GM12873 (cell line): ENCODE results near the gene FAM110C.

Source experiments
- TF ChIP-seq, protein P1 (sequence below): IDR thresholded peaks from 2 replicates; pipeline ENCODE4 v1.5.1; 2012; ENCODE audit warnings: low read depth, mild to moderate bottlenecking, moderate library complexity, low read length, control low read depth; ENCODE audit not compliant: insufficient read depth; ENCODE audit errors: missing control alignments

FAM110C gene

DNA sequence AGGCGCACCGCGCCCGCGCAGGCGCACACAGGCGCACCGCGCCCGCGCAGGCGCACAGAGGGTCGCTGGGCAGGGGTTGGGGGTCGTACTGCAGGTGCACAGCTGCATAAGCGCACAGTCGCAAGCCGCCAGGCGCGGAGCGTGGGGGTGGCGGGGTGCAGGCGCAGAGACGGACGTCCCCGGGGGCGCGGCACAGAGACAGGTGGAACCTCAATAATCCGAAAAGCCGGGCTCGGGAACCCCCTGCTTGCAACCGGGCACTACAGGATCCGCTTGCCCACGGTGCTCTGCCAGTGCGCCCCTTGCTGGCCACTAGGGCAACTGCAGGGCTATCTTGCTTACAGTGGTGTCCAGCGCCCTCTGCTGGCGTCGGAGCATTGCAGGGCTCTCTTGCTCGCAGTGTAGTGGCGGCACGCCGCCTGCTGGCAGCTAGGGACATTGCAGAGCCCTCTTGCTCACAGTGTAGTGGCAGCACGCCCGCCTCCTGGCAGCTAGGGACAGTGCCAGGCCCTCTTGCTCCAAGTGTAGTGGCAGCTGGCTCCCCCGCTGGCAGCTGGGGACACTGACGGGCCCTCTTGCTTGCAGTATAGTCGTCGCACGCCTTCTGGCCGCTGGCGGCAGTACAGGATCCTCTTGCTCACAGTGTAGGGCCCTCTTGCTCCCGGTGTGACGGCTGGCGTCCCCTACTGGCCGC, 34.9 kb downstream of the FAM110C start:
- TF ChIP-seq, protein P1, sequence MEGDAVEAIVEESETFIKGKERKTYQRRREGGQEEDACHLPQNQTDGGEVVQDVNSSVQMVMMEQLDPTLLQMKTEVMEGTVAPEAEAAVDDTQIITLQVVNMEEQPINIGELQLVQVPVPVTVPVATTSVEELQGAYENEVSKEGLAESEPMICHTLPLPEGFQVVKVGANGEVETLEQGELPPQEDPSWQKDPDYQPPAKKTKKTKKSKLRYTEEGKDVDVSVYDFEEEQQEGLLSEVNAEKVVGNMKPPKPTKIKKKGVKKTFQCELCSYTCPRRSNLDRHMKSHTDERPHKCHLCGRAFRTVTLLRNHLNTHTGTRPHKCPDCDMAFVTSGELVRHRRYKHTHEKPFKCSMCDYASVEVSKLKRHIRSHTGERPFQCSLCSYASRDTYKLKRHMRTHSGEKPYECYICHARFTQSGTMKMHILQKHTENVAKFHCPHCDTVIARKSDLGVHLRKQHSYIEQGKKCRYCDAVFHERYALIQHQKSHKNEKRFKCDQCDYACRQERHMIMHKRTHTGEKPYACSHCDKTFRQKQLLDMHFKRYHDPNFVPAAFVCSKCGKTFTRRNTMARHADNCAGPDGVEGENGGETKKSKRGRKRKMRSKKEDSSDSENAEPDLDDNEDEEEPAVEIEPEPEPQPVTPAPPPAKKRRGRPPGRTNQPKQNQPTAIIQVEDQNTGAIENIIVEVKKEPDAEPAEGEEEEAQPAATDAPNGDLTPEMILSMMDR, result peak; percentile 80

DNA sequence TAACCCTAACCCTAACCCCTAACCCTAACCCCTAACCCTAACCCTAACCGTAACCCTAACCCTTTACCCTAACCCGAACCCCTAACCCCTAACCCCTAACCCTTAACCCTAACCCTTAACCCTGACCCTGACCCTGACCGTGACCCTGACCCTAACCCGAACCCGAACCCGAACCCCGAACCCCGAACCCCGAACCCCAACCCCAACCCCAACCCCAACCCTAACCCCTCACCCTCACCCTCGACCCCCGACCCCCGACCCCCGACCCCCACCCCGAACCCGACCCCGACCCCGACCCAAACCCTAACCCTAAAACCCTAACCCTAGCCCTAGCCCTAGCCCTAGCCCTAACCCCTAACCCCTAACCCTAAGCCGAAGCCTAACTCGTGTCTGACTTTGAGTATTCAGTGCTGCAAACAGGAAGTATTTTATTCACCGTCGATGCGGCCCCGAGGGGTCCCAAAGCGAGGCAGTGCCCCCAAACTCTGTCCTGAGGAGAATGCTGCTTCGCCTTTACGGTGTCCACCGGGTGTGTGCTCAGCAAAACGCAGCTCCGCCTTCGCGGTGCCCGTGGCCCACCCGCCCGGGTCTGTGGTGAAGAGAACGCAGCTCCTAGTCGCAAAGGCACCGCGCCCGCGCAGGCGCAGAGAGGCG, 36.0 kb downstream of the FAM110C start:
- TF ChIP-seq, protein P1, result no peak
